K562 (cell line): ENCODE results near the gene NRARP. TPM values are rescaled to one million over a fixed set of nuclear protein-coding genes. Genes with fewer than 3 reads are reported as not detected.

Experiments
- ATAC-seq: fragments of 200-7000 bp; cut with Tn5 transposase; 3 replicates; pipeline ENCODE4 v1.9.1; 2020; ENCODE audit warnings: moderate library complexity
- BruUV-seq: library from RNA; stranded (reverse); fragments of 400-500 nt; replicated peaks from 2 replicates; lab custom pipeline; 2021; lab: Mats Ljungman, UMichigan
- CTCF ChIA-PET: fragments of 300-600 bp; formaldehyde crosslinking; extraction: SDS; loops from one replicate; lab custom pipeline; 2021; ENCODE audit warnings: low intra/inter-chr PET ratio; lab: Yijun Ruan, JAX
- POLR2A ChIA-PET: fragments of 300-600, 350-650 bp; sonication (Branson Sonifier 250); formaldehyde crosslinking; extraction: SDS; loops from one replicate; lab custom pipeline; 2021; ENCODE audit warnings: antibody characterized with exemption, inconsistent platforms; lab: Yijun Ruan, JAX
- DNase-seq, 4 experiments: peaks; one replicate each; pipeline versions ENCODE4 v3.0.0 to v3.0.0-alpha.2; 2011 to 2018; ENCODE audit warnings: low spot score in 3 of 4, mixed read lengths in 3 of 4; ENCODE audit errors: extremely low read depth in 1 of 4
- FAIRE-seq: peaks from 2 replicates; lab custom pipeline; 2011; peaks lifted over from hg19 to GRCh38; lab: Jason Lieb, UNC
- H2AFZ ChIP-seq: 2 replicates; pipeline ENCODE4 v1.6.0; 2011; ENCODE audit warnings: low read depth, low read length, control low read depth, inconsistent platforms
- H3K27ac ChIP-seq: fragments of 200-600 bp; 3 replicates; pipeline ENCODE4 v1.8.0; 2011; ENCODE audit warnings: low read depth, mild to moderate bottlenecking, control low read depth, inconsistent platforms, low read length, moderate library complexity, mixed read lengths; ENCODE audit errors: extremely low read depth
- H3K27me3 ChIP-seq, 2 experiments: fragments of 300-600 bp in 1 of 2; 2 replicates in 1 of 2; 3 replicates in 1 of 2; pipeline versions ENCODE4 v1.6.0 to v1.8.0; 2011; ENCODE audit warnings: inconsistent platforms in 2 of 2, low read length in 2 of 2, mild to moderate bottlenecking in 1 of 2, mixed read lengths in 1 of 2, moderate library complexity in 1 of 2; ENCODE audit not compliant: control insufficient read depth in 2 of 2, insufficient read depth in 2 of 2
- H3K36me3 ChIP-seq: fragments of 300-600 bp; 3 replicates; pipeline ENCODE4 v1.8.0; 2011; ENCODE audit warnings: mild to moderate bottlenecking, low read length, inconsistent platforms; ENCODE audit not compliant: control insufficient read depth, insufficient read depth
- H3K4me1 ChIP-seq, 2 experiments: fragments of 200-600 bp in 1 of 2; replicated peaks in 1 of 2; 2 replicates in 1 of 2; 3 replicates in 1 of 2; pipeline versions ENCODE4 v1.5.1 to v1.8.0; 2011; ENCODE audit warnings: inconsistent platforms in 2 of 2, low read length in 2 of 2, mild to moderate bottlenecking in 1 of 2, mixed read lengths in 1 of 2, moderate library complexity in 1 of 2; ENCODE audit not compliant: control insufficient read depth in 2 of 2, insufficient read depth in 2 of 2
- H3K4me2 ChIP-seq: 2 replicates; pipeline ENCODE4 v1.6.1; 2011; ENCODE audit warnings: low read length, control low read depth, inconsistent platforms, mixed read lengths; ENCODE audit not compliant: insufficient read depth
- H3K4me3 ChIP-seq: fragments of 200-600 bp; sonication (generic), shearing (Covaris generic); 2 replicates; pipeline ENCODE4 v1.5.1; 2016; ENCODE audit warnings: control low read depth, inconsistent platforms
- H3K79me2 ChIP-seq: fragments of 200-600 bp; 3 replicates; pipeline ENCODE4 v1.8.0; 2011; ENCODE audit warnings: low read length, inconsistent platforms; ENCODE audit not compliant: control insufficient read depth, insufficient read depth
- H3K9ac ChIP-seq, 2 experiments: 2 replicates each; pipeline versions ENCODE4 v1.6.0 to v1.6.1; 2011; ENCODE audit warnings: low read depth in 2 of 2, low read length in 2 of 2, control low read depth in 1 of 2, inconsistent platforms in 1 of 2, mild to moderate bottlenecking in 1 of 2, mixed read lengths in 1 of 2; ENCODE audit not compliant: insufficient read depth in 1 of 2
- H3K9me1 ChIP-seq: one replicate; pipeline ENCODE4 v1.6.0; 2011; ENCODE audit warnings: inconsistent platforms, mild to moderate bottlenecking, low read length, moderate library complexity; ENCODE audit not compliant: control insufficient read depth, insufficient read depth
- H3K9me3 ChIP-seq: replicated peaks from 2 replicates; pipeline ENCODE4 v1.5.1; 2011; ENCODE audit warnings: low read depth, low read length, inconsistent platforms; ENCODE audit not compliant: control insufficient read depth, insufficient read depth
- H4K20me1 ChIP-seq: replicated peaks from 2 replicates; pipeline ENCODE4 v1.6.1; 2011; ENCODE audit warnings: low read length, inconsistent platforms, mixed read lengths; ENCODE audit not compliant: control insufficient read depth, insufficient read depth
- CHCHD3 ChIP-seq: fragments of 250-450 bp; sonication (Bioruptor Pico); IDR thresholded peaks from 2 replicates; pipeline ENCODE4 v2.1.2; 2022; ENCODE audit warnings: mild to moderate bottlenecking
- FOXK2 ChIP-seq, 2 experiments: fragments of 450-650 bp; IDR thresholded peaks in 1 of 2; conservative IDR thresholded peaks in 1 of 2; 2 replicates each; pipeline ENCODE4 v1.6.1; 2016; ENCODE audit warnings: low read depth in 2 of 2, mild to moderate bottlenecking in 1 of 2
- NFIC ChIP-seq: fragments of 450-650 bp; IDR thresholded peaks from 2 replicates; pipeline ENCODE4 v1.6.1; 2017; ENCODE audit warnings: mild to moderate bottlenecking, inconsistent platforms
- NR2C1 ChIP-seq, 2 experiments: fragments of 450-650 bp; IDR thresholded peaks; 2 replicates each; pipeline ENCODE4 v1.6.1; 2017; ENCODE audit warnings: mild to moderate bottlenecking in 2 of 2, antibody characterized with exemption in 1 of 2, inconsistent platforms in 1 of 2, missing compliant biosample characterization in 1 of 2, missing genetic modification characterization in 1 of 2
- PCBP2 ChIP-seq: fragments of 200-400 bp; formaldehyde crosslinking; IDR thresholded peaks from 2 replicates; pipeline ENCODE4 v1.6.1; 2018; ENCODE audit warnings: low read length, low read depth, mild to moderate bottlenecking, moderate library complexity; ENCODE audit not compliant: poor library complexity, severe bottlenecking
- PHF21A ChIP-seq: fragments of 450-650 bp; IDR thresholded peaks from 2 replicates; pipeline ENCODE4 v1.6.1; 2017; ENCODE audit warnings: low read depth, borderline replicate concordance
- POLR2B ChIP-seq: fragments of 450-650 bp; IDR thresholded peaks from 2 replicates; pipeline ENCODE4 v1.6.1; 2018; ENCODE audit warnings: low read depth; ENCODE audit not compliant: partially characterized antibody
- POLR2G ChIP-seq: fragments of 200-400 bp; formaldehyde crosslinking; IDR thresholded peaks from 2 replicates; pipeline ENCODE4 v1.6.1; 2017; ENCODE audit warnings: low read depth, mild to moderate bottlenecking, antibody characterized with exemption, low read length, moderate library complexity
- RBFOX2 ChIP-seq: fragments of 200-400 bp; formaldehyde crosslinking; IDR thresholded peaks from 2 replicates; pipeline ENCODE4 v1.6.1; 2017; ENCODE audit warnings: low read depth, mild to moderate bottlenecking, low read length, moderate library complexity
- RBM17 ChIP-seq: fragments of 200-400 bp; formaldehyde crosslinking; IDR thresholded peaks from 2 replicates; pipeline ENCODE4 v1.6.1; 2017; ENCODE audit warnings: low read depth, mild to moderate bottlenecking, low read length, borderline replicate concordance
- SP1 ChIP-seq: sonication (generic); formaldehyde crosslinking; IDR thresholded peaks from 2 replicates; pipeline ENCODE4 v1.8.1; 2022; ENCODE audit warnings: mild to moderate bottlenecking, missing genetic modification reagents
- ZNF445 ChIP-seq: fragments of 250-450 bp; sonication (Bioruptor Pico); IDR thresholded peaks from 2 replicates; pipeline ENCODE4 v1.4.0; 2020; ENCODE audit warnings: low read depth, mild to moderate bottlenecking, moderate library complexity
- ZNF589 ChIP-seq: fragments of 200-800 bp; sonication (Bioruptor generic); IDR thresholded peaks from 2 replicates; pipeline ENCODE4 v1.6.1; 2016; ENCODE audit warnings: low read depth, missing genetic modification characterization, missing compliant biosample characterization
- WGBS: fragments of 100-300 bp; shearing (Covaris generic); methylation state at CpG from one replicate; pipeline ENCODE4 v1.1.6; 2016; ENCODE audit warnings: low coverage, mixed read lengths; ENCODE audit not compliant: insufficient coverage; ENCODE audit errors: missing lambda C conversion rate; 5-methylcytosine and 5-hydroxymethylcytosine counted together
- in situ Hi-C: fragments of 300-500 bp; cut with MboI; formaldehyde crosslinking; loops from 4 replicates; pipeline ENCODE4 v1.15.0; 2018; ENCODE audit warnings: inconsistent platforms, mixed read lengths
- intact Hi-C: fragments of 100-400 bp; cut with micrococcal nuclease; formaldehyde crosslinking; loops from 2 replicates; pipeline ENCODE4 v1.14.2; 2022
- polyA plus RNA-seq, 8 experiments: library from polyadenylated mRNA; depleted of rRNA in 4 of 8; stranded (reverse) in 5 of 8; unstranded in 3 of 8; fragments of >200 nt; fragmentation: Nextera tagmentation in 2 of 8; fragmentation: Illumina TruSeq in 1 of 8; extraction: Ambion mirVana in 2 of 8; extraction: Trizol in 1 of 8; gene quantifications; 2 replicates each; pipeline versions ENCODE4 v1.2.1 to v1.2.3, GENCODE V29; 2011 to 2014; ENCODE audit warnings: inconsistent platforms in 1 of 8, missing spikeins in 1 of 8
- total RNA-seq, 7 experiments: library from RNA; depleted of rRNA in 6 of 7; stranded (reverse); fragments of >200 nt in 6 of 7; fragmentation: Illumina TruSeq in 2 of 7; extraction: Trizol in 2 of 7; gene quantifications; 2 replicates each; pipeline versions ENCODE4 v1.2.1 to v1.2.3, GENCODE V29; 2011 to 2021; ENCODE audit warnings: low replicate concordance in 1 of 7
- TF ChIP-seq, protein P1 (sequence below), 3 experiments: fragments of 200-800 bp in 1 of 3; fragments of 250-450 bp in 1 of 3; fragments of 450-650 bp in 1 of 3; sonication (Bioruptor Pico) in 1 of 3; sonication (Bioruptor generic) in 1 of 3; formaldehyde crosslinking in 1 of 3; IDR thresholded peaks; 2 replicates each; pipeline versions ENCODE4 v1.6.1 to v1.8.0; 2016 to 2022; ENCODE audit warnings: mild to moderate bottlenecking in 2 of 3, missing genetic modification characterization in 2 of 3, missing compliant biosample characterization in 1 of 3, moderate library complexity in 1 of 3
- TF ChIP-seq, protein P2 (sequence below): IDR thresholded peaks from 3 replicates; pipeline ENCODE4 v1.6.1; 2011; ENCODE audit warnings: borderline replicate concordance, mild to moderate bottlenecking; ENCODE audit not compliant: insufficient read length, insufficient read depth

NRARP gene
- total and polyA plus RNA-seq, 9 of the 15 experiments (the other 6 are each of a cell fraction or from before 2014, with no cell fraction given): 2.0 to 24.5 (median 7.2) TPM; not detected in 2

DNA sequence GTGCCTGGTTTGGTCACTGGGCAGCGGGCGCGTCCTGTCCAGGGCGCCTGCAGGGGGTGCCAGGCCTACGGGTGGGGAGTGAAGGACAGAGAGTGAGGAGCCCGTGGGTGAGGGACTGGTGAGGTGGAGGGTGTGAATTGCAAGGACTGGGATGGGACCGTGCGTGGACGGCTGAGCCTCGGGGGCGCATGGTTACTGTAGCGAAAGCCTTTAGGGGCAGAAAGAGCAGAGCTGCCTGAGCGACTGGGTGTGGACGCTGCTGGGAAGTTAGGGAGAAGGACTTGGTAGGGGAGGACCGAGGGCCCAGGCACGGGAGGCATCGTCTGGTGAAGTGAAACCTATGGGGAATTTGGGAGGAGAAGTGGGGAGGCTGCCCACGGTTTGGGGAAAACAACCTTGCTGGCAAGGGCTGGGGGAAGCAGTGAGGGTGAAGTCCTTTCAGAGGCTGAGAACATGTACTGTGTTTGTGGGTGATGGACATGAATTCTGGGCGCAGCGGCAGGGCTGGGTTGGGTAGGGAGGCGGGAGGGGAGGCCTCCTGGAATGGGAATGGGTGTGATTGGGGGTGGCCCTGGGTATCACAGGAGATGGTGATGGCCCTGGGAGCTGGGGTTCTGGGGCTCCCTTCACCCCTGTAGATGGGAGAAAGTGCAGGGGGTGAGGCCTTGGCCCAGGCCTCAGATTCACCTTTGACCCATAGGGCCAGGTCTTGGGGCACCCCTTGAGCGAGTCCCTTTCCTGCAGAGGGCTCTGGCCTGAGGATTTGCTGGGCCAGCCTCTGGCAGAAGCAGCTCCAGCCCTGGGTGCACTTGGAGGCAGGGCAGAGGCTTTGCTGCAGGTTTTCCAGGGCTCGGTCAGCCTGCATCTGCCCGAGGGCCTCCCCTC, 26.2 kb downstream of the NRARP start:
- ATAC-seq: no peak
- Histone ChIP-seq H4K20me1 (no peaks in the 10 kb centered on the region), H3K9ac (peak overlapping the region; percentile 91 to 92), H3K4me2 (0 out of 2 replicates have a peak overlapping the region, but pooled peaks have one; percentile 82), H3K9me3 (no peaks in the 10 kb centered on the region), H3K27ac (peak overlapping the region; percentile 98), H3K36me3 (peaks cover 52% of the 10 kb centered on the region; the same call in 1 of the 3 replicates), H3K9me1 (no peaks in the 10 kb centered on the region), H2AFZ (no peak overlapping the region), H3K4me1 (peaks cover 17 to 95% of the 10 kb centered on the region in 2 experiments), H3K79me2 (peaks cover 33% of the 10 kb centered on the region), H3K27me3 (no peaks in the 10 kb centered on the region), H3K4me3 (no peak overlapping the region)
- FAIRE-seq: no peak
- DNase-seq: no peak
- 84% methylated on average over 18 of the region's 24 CpGs for WGBS
- CTCF ChIA-PET: no interaction called here
- no TSS peak for BruUV-seq
- POLR2A ChIA-PET: interaction anchor here (0.5 to 2.6 kb wide), 6 partner anchors 11 to 166 kb away, joined by 3 to 19 read pairs (median 8); partner anchors contain the start of gene TUBB4B
- in situ Hi-C loops (no loop called here), intact Hi-C loops (loop anchor here (2.0 kb wide), 1 partner anchor 21 kb away; the partner anchor contains the start of gene NELFB)
- no peak for TF ChIP-seq RBM17
- TF ChIP-seq, protein P1, sequence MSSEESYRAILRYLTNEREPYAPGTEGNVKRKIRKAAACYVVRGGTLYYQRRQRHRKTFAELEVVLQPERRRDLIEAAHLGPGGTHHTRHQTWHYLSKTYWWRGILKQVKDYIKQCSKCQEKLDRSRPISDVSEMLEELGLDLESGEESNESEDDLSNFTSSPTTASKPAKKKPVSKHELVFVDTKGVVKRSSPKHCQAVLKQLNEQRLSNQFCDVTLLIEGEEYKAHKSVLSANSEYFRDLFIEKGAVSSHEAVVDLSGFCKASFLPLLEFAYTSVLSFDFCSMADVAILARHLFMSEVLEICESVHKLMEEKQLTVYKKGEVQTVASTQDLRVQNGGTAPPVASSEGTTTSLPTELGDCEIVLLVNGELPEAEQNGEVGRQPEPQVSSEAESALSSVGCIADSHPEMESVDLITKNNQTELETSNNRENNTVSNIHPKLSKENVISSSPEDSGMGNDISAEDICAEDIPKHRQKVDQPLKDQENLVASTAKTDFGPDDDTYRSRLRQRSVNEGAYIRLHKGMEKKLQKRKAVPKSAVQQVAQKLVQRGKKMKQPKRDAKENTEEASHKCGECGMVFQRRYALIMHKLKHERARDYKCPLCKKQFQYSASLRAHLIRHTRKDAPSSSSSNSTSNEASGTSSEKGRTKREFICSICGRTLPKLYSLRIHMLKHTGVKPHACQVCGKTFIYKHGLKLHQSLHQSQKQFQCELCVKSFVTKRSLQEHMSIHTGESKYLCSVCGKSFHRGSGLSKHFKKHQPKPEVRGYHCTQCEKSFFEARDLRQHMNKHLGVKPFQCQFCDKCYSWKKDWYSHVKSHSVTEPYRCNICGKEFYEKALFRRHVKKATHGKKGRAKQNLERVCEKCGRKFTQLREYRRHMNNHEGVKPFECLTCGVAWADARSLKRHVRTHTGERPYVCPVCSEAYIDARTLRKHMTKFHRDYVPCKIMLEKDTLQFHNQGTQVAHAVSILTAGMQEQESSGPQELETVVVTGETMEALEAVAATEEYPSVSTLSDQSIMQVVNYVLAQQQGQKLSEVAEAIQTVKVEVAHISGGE (CRISPR knock-in tag; IDR thresholded peaks at IDR 0.05): no peak
- TF ChIP-seq NR2C1 (IDR thresholded peaks at IDR 0.05): no peak; the same call in 1 of the 2 replicates
- TF ChIP-seq NR2C1 (tag; IDR thresholded peaks at IDR 0.05): 0 out of 2 replicates have a peak, but pooled peaks have one; percentile 45
- TF ChIP-seq POLR2G: peak; percentile 52; the same call in 1 of the 2 replicates
- no peak for TF ChIP-seq FOXK2 (conservative IDR thresholded peaks at IDR 0.05 in 1 of 2, IDR thresholded peaks at IDR 0.05 in 1 of 2; ENCODE audit: low read depth in 2 of 2)
- TF ChIP-seq, protein P2, sequence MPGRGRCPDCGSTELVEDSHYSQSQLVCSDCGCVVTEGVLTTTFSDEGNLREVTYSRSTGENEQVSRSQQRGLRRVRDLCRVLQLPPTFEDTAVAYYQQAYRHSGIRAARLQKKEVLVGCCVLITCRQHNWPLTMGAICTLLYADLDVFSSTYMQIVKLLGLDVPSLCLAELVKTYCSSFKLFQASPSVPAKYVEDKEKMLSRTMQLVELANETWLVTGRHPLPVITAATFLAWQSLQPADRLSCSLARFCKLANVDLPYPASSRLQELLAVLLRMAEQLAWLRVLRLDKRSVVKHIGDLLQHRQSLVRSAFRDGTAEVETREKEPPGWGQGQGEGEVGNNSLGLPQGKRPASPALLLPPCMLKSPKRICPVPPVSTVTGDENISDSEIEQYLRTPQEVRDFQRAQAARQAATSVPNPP: no peak
- no peak for TF ChIP-seq PCBP2
- TF ChIP-seq ZNF589 (CRISPR knock-in tag): no peak
- TF ChIP-seq PHF21A: no peak
- TF ChIP-seq ZNF445 (CRISPR knock-in tag): no peak
- peak; percentile 41 for TF ChIP-seq RBFOX2
- peak; percentile 38 for TF ChIP-seq POLR2B
- no peak for TF ChIP-seq CHCHD3 (CRISPR knock-in tag)
- no peak for TF ChIP-seq NFIC
- no peak for TF ChIP-seq SP1 (CRISPR knock-in tag)
